GM10847 (cell line): ENCODE data around the gene TMIE.

Experiments used
- POLR2A ChIP-seq: IDR thresholded peaks from 2 replicates; pipeline ENCODE4 v1.6.1; 2011; ENCODE audit not compliant: insufficient read length; ENCODE audit errors: extremely low read depth

The TMIE gene

GRCh38 chr3:46716461-46717441, 15.6 kb downstream of the TMIE start:
- no peak for TF ChIP-seq POLR2A

GRCh38 chr3:46717447-46718231, 16.4 kb downstream of the TMIE start, which contains the start of gene PRSS50:
PRSS50 (minus strand) TSS chr3:46717869; CDS start chr3:46717824, 45 bp downstream.
- no peak for TF ChIP-seq POLR2A

- TF ChIP-seq POLR2A = no peak
Measured at GRCh38 chr3:46719044-46719565, 17.9 kb downstream of the TMIE start.

GRCh38 chr3:46719735-46720271, 18.6 kb downstream of the TMIE start:
- no peak for TF ChIP-seq POLR2A

- TF ChIP-seq POLR2A = no peak
Measured at GRCh38 chr3:46721009-46721408, 19.8 kb downstream of the TMIE start.

GRCh38 chr3:46722443-46722842, 21.3 kb downstream of the TMIE start:
- TF ChIP-seq POLR2A = no peak

- no peak for TF ChIP-seq POLR2A
Measured at GRCh38 chr3:46724424-46724823, 23.2 kb downstream of the TMIE start.

GRCh38 chr3:46725621-46726314, 24.6 kb downstream of the TMIE start:
- TF ChIP-seq POLR2A = no peak

- TF ChIP-seq POLR2A = no peak
Measured at GRCh38 chr3:46729038-46729437, 27.8 kb downstream of the TMIE start.

- TF ChIP-seq POLR2A = no peak
Measured at GRCh38 chr3:46730819-46731218, 29.6 kb downstream of the TMIE start.

GRCh38 chr3:46731795-46732194, 30.6 kb downstream of the TMIE start:
- TF ChIP-seq POLR2A = no peak

- TF ChIP-seq POLR2A = no peak
Measured at GRCh38 chr3:46733026-46733800, 32.0 kb downstream of the TMIE start.

- no peak for TF ChIP-seq POLR2A
Measured at GRCh38 chr3:46734773-46735172, 33.6 kb downstream of the TMIE start.

- TF ChIP-seq POLR2A = no peak
Measured at GRCh38 chr3:46736006-46736872, 35.0 kb downstream of the TMIE start.

- TF ChIP-seq POLR2A = no peak
Measured at GRCh38 chr3:46737329-46737731, 36.1 kb downstream of the TMIE start.
